Loucy (cell line): ENCODE measurements around the gene DMXL1.

Experiments
- EZH2phosphoT487 ChIP-seq: fragments of 200-600 bp; IDR thresholded peaks from 2 replicates; pipeline ENCODE4 v1.6.1; 2018; ENCODE audit warnings: antibody characterized with exemption, mild to moderate bottlenecking, moderate library complexity, borderline replicate concordance
- TF ChIP-seq, protein P1 (sequence below): fragments of 200-600 bp; sonication (generic); conservative IDR thresholded peaks from 2 replicates; pipeline ENCODE4 v1.5.1; 2014; ENCODE audit warnings: mild to moderate bottlenecking, antibody characterized with exemption, low read length

DNA sequence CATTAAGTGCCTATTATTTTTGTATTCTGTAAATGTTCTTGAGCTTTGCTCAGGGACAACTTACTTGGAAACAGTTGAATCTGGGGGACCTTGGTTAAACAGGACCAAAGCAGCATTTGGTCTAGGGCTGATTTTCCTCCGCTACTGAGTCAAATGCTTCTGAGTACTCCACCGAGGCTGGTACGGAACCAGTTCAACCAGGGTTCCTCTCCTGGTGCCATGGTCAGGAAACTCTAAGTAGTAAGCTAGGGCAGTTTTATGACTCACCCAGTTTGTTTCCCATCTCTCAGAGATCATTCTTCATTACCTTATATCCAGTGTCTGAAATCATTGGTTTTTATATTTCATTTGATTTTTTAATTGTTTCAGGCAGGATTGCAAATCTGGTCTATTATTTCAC is 173.0 kb downstream of the DMXL1 start:
- TF ChIP-seq, protein P1, sequence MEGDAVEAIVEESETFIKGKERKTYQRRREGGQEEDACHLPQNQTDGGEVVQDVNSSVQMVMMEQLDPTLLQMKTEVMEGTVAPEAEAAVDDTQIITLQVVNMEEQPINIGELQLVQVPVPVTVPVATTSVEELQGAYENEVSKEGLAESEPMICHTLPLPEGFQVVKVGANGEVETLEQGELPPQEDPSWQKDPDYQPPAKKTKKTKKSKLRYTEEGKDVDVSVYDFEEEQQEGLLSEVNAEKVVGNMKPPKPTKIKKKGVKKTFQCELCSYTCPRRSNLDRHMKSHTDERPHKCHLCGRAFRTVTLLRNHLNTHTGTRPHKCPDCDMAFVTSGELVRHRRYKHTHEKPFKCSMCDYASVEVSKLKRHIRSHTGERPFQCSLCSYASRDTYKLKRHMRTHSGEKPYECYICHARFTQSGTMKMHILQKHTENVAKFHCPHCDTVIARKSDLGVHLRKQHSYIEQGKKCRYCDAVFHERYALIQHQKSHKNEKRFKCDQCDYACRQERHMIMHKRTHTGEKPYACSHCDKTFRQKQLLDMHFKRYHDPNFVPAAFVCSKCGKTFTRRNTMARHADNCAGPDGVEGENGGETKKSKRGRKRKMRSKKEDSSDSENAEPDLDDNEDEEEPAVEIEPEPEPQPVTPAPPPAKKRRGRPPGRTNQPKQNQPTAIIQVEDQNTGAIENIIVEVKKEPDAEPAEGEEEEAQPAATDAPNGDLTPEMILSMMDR = no peak
- no peak for TF ChIP-seq EZH2phosphoT487
